ENCODE measurements around the gene OPN4.

The OPN4 gene

DNA sequence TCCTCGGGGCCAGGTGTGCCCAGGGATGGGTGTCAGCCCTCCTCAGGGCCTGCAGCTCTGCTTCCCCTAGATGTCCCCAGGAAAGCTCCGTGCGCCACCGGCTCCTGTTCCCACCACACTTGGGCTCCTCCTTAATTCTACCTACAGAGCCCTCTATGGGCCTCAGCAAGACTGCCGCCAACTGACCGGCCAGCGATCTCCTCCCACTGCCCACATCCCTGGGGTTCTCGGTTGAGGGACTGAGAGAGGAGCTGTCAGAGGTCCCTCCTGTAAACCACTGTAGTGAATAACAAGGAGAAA, 8.6 kb downstream of the OPN4 start:
- DNase-seq: no peak

DNA sequence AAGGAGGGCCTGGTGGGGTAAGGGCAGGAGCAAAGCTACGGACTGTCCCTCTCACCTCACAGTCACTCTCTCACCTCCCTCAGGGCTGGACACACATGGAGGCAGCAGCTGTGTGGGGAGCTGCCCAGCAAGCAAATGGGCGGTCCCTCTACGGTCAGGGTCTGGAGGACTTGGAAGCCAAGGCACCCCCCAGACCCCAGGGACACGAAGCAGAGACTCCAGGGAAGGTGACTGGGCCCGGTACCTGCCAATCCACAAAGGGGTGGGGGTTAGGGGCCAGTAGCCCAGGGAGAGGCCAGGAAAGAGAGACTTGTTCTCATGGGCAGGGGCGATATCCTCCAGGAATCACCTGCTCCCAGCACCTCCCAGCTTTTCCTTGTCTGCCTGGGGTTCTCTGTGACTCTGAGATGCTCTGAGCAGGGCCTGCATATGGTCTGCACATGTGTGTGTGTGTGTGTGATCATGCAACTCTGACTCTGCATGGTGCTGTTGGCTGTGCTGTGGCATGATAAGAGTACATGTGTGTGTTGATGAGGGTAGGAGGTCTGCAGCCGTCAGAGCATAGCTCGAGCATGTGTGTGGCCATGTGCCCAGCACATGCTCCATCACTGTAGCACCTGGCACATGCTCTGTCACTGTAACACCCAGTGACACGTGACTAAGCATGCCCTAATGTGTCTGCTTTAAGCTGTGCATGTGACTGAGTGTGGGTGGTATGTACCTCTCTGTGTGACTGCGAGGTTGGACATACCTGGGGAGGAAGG, 9.4 kb downstream of the OPN4 start:
- no peak for DNase-seq

DNA sequence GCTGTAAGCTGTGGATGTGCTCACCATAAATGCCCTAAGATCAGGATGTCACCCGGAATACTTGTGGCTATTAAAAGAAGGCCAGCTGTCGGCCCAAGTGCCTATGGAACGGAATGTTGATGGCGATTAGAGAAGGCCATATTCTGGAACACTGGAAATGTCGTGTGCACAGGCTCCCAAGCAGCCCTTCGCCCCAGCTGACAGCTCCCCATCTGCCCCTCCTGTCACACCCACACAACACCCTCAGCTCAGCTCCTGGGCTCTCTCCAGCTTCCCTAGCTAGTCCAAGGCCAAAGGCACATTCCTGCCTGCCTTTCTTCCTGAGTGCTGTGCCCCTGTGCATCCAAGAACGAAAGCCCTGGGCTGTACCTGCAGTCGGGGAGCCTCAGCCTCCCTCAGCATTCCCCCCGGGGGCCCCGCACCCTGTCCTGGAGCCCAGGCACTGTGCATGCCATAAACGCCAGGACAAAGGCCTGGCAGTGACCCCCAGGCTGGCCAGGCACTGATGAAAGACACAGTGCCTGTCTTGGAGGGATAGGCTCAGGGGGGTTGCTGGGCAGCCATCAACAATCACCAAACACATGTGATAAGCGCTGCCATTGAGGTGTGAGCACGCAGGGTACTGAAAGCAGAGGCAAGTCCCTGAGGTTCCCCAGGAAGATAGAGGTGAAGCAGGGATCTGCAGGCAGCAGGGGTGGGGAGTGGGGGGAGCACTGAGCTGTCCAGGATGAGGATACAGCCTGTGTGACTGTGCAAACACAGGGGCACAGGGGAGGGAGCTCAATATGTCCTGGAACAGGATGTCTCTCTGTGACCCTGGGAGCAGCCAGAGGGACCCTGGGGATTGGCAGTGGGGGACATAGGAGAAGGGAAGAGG, 10.2 kb downstream of the OPN4 start:
- no peak for DNase-seq

DNA sequence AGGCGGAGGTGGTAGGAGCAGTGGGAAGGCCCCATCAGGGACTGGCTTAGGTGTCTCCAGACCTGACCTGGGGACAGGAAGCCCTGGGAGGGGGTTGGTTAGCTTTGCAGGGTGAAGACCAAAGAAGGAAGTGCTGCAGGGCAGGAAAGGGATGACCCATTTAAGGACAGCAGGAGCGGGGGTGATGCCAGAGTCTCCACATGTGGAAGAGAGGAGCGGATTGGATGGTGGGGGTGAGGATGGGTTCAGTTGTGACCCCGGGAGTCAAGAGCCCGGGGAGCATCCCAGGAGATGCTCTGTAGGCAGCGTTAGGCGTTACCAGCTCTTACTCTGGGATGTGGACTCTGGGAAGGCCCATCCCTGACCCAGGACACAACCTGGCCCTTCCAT, 10.9 kb downstream of the OPN4 start:
- DNase-seq: no peak

DNA sequence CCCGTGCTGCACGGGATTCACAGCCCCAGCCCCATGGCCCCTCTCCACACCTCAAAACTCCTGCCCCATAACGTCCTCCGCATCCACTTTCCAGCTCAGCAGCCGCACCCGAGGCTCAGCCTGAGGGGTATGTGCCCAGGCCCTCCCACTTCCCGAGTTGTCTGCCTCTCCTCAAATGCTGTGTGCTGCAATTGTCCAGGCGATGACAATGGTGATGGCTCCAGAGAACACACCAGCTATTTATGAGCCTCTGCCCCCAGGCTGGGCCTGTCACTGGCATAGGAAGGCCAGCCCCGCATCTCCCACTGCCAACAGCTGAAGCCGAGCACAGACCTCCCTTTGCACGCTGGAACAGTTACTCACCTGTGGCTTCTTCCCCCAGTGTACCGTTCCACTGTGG, 11.5 kb downstream of the OPN4 start:
- no peak for DNase-seq

DNA sequence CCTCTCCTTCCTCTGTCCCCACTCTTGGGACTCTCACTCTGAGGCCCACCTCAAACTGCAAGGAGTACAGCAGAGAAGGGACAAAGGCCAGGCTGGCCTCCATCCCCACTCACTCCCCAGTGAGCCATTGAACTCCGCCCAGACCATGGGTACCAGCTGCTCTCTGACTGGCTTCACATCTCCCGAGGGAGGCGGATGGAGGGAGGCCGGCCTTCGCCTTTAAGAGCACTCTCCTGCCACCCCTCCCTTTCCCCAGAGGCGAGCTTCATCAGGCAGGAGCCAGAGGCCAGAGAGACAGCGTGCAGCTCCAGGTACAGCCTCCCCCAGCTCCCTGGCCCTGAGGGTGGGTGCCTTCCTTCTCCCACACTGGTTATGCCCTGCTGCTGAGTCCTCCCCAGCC, 12.2 kb downstream of the OPN4 start:
- no peak for DNase-seq

DNA sequence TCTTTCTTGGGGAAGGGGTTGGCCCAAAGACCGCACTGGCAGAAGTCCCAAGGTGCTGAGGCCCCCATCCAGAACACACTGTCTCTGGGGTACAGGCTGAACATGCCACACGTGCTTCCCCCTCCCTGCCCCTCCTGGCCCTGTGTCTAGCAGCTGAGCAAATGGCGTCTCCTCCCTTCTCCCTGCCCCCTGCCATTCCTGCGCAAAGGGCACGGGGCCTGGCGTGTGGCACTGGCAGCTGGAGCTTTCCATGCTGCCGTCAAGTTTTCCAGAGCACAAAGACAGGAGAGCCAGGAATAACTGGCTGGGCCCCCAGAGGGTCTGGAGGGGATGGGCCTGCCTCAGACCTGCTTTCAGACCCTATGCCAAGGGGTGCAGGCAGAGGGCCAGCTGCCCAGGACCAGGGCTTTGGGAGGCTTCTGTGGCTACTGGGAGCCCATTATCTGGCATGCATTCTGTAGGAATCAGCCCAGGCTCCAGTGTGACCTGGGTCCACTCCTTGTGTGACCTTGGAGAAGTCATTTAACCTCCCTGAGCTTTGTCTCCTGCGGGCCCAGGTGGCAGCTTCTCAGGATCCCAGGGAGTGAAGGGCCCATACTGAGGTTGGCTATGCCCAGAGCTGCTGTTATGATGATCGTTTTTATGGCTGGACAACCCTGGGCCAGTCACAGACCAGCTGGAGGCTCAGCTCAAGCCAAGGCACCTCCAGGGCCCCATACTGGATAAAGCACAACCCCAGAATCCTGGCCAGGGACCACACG, 13.3 kb downstream of the OPN4 start:
- DNase-seq: no peak

DNA sequence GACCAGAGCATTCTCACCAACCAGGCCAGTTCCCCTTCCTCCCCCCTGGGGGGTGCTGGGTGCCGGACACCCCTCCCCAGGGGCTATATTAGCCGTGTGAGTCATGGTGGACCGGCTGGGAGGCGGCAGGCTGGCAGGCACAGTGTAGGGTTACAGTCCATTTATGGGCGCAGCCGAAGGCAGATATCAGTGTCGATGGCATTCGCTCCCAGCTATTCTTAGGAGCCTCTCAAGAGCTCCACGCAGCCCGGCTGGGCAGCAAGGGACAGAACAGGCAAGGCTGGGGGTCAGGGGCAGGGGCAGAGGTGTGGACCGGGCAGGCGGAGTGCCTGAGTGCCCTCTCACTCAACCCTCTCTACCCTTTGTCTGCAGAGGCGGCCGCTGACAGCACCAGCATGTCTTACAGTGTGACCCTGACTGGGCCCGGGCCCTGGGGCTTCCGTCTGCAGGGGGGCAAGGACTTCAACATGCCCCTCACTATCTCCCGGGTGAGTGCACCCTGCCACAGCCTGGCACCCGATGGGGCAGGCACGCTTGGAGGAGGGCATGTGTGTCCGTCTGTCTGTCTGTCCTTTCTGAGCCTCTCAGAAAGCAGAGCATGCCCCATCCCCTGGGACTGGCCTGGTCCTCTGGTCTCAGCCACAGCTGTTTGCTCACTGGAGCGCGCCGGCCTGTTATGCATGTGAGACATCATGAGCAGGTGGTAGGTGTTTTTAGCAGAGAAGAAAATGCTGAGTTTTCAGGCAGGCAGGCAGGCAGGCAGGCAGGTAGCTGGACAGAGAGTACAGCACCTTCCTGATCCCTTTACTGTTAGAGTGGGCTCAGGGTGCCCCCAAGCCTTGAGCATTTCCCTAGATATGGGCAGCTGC, 14.2 kb downstream of the OPN4 start, which contains the start of gene LDB3:
TSS of gene LDB3 (plus strand) at position 215 of the 869 bp plus-strand sequence. CDS start at position 396, 181 bp downstream.
- peak; percentile 60 for DNase-seq

DNA sequence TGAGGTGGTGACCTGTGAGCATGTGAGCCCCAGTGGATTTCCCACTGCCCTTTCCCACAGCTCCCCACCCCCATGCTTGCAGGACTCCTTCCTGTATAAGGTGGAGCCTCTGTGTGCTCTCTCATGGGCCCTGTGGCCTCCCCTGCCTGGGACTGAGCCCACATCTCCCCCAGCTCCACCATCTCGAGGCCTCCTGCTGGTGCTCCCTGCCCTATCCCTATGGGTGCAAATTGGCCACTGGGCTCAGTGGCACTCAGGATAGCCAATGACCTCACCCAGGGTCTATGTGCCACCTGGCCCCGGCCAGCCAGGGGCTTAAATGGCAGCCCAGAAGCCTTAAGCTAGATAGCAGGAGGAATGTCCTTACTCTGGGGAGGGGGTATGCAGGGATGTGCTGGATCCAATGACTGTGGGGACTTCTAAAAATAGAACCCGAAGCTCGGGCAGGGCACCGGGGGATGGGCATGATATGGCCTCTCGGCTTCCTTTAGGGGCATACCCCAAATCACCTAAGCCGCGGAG, 16.0 kb downstream of the OPN4 start:
- no peak for DNase-seq

DNA sequence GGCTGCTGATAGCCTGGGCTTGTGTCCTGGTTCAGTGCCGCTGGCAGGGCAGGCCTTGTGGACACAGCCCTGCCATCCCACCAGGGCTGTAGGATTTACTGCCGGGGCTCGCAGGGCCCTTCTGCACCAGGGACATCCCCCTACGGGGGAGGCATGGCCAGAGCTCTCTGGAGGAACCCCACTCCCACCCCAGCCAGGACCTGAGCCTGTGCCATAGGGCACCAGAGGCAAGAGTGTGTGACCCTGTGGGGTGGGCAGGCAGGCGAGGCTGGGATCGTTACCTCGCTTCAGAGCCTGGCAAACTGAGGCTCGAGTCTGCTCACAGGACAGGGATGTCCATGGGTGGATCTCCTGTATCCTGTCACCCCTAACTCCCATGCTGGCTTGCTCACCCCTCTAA, 16.5 kb downstream of the OPN4 start:
- DNase-seq: no peak

DNA sequence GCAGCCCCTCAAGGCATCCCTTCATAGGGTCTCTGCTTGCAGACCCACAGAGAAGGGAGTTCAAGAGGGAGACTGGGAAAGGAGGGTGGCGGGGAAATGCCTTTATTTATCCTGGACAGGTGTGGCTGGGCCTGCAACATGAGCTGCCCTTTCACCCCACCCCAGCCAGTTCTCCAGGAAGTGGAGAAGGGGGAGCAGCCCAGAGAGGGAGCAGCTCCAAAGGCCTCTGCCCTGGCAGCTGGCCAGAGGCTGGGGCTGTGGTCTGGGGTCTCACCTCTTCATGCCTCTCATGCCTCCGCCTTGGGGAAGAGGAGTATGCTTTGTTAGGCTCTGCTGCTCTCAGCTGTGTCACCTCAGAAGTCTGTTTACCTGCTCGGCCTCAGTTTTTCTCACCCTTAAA, 17.1 kb downstream of the OPN4 start:
- no peak for DNase-seq

DNA sequence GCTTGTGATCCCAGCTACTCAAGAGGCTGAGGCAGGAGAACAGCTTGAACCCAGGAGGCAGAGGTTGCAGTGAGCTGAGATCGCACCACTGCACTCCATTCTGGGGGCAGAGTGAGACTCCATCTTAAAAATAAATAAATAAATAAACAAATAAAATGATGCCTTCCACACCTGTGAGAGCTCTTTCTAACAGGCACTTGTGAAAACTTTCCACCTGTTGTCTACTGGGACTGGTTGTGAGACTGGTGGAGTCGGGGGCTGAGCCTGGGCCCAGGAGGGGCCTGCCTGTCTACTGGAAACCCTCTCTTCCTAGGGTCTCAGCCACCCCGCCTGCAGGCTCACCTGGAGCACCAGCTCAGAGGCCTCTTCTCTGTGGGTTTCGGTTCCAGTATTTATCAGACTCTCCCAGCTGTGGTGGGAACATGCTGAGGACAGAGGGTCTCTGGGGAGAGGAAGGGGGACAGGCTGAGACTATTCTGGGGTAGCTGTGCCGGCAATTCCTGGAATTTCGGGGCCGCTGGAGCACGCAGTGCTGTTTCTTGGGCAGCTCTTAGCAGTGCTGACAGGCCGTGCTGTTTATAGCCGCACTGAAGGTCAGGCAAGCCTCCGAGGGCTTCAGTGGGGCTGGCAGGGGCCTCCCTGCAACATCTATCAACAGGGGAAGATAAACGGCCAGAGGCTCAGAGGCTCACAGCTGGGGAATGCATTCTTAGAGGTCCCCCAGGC, 17.8 kb downstream of the OPN4 start:
- no peak for DNase-seq

DNA sequence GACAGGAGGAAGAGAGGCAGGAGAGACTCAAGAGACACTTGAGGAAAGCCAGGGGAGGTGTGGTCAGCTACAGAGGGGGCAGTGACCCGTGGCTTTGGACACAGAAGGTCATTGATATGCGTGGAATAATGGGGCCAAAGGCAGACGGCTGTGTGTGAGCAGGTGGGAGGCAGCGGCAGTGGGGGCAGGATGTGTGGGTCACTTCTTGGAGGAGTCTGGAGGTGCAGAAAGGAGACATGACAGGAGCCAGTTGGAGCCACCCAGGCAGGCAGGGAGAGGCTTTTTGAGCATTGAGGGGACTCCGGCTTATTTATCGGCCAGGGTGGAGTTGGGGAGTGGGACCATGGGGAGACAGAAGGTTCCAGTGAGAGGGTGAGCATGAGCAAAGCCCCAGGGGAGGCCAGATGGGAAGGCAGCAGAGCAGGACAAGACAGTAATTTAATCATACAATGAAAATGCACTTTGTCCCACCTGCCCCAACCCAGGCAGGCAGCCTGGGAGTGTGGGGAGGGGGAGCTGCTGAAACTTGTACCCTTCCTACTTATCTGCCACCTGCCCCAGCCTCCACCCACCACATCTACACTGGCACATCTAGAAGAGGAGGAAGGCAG, 19.0 kb downstream of the OPN4 start:
- no peak for DNase-seq

DNA sequence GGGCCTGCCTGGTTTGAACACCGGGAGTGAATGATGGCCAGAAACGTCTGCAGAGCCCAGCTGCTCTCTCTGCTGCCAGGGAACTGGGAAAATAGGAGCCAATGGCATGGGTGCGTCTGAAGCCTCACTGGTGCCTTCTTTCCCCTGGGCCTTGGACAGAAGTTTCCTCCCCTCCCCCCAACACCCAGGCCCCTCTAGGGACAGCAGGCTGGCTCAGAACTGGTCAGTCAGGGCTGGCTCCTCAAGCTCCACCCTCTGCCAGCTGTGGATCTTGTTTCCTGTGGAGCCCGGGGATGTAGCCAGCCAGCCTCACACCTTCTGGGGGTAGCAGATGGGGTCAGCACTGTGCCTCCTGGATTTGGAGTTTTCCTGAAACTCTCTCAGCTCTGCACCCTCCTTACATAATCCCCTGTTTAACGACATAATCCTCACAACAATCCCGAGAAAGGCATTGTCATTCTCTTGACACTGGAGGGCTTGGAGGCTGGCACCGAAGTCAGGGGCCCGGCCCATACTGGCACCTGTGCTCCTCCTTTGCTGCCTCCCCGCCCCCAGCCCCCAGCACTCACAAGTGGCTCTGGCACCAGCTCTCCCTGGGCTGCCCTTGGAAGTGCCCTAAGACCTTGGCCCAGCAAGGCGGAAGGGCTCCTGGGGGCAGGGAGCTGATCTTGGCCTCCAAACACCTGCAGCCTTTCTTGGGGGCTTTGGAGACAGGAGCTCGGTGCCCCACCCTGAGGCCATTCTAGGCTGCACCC, 19.7 kb downstream of the OPN4 start:
- peak; percentile 25 for DNase-seq

DNA sequence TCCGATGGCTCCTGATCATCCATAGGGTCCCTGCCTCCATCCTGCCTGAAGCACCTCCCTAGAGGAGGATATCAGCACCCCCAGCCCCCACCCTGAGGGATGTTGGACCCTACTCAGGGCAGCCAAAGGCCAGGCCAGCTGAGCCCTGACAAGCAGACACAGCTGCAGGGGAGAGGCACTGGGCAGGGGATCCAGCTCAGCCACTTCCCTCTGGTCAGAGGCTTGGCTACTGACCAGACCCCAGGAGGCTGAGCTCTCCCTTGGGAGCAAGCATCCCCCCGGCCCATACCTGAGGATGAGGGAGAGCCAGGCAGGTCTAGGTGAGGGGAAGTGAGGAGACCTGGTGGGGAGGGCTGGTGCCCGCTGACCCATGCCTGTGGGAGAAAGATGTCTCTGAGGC, 20.6 kb downstream of the OPN4 start:
- no peak for DNase-seq

DNA sequence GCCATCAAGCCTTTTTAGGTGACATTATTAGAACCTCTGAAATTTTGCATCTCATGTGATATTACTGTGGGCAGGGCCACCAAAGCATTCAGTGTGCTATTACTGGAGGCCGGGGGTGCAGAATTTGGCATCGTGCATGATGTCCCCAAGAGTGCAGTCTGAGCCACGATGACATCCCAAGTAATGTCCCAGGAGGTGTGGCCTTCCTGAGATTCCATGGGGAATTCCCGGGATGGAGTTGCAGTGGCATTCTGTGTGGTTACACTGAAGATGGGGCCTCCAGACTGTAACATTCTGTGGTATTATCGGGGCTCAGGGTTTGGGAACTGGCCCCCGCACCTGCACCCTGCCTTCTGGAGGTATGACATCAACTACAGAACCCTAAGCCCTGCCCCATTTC, 23.0 kb downstream of the OPN4 start:
- no peak for DNase-seq

DNA sequence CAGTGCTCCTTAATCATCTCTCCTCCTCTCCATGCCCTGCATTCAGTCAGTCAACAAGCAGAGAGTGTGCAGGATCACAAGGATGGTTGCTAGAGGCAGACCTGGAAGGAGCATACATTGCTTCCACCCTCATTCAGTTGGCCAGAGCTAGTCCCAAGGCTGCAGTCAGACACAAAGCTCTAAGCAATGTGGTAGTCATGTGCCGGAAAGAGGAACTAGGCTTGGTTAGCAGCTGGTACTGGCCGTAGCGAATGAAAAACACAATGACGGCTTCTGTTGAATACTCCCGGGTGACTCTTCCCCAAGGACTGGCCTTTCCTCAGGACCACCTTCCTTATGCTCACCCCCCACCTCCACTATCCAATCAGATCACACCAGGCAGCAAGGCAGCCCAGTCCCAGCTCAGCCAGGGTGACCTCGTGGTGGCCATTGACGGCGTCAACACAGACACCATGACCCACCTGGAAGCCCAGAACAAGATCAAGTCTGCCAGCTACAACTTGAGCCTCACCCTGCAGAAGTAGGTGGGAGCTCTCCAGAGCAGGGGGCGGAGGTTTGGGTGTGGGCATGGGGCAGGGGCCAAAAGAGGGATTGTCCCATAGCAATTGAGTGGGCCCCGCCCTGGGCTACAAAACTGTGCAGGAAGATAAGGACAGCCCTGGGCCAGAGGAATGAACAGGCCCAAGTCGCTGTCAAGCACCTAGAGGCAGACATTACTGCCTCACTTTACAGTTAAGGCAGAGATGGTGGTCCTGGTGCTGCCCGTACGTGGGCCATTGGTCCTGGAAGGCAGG, 24.8 kb downstream of the OPN4 start:
- DNase-seq: no peak

DNA sequence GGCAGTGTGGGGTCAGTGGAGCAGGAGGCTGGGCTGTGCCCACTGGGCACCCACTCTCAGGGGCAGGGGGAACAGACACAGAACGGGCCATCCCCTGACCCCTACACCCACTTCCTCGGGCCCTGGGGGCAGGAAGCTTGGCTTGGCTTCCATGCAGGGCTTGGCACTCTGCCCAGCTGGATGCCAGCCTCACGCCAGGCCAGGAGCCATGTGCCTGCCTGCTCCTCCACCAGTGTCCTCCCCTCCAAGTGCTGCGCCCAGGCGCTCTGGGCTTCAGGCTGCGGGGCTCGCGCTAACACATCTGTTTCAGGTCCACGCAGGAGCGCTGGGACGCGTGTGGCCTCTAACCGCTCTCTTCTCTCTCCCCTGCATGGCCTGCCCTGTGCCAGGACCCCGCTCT, 26.7 kb downstream of the OPN4 start:
- no peak for DNase-seq

DNA sequence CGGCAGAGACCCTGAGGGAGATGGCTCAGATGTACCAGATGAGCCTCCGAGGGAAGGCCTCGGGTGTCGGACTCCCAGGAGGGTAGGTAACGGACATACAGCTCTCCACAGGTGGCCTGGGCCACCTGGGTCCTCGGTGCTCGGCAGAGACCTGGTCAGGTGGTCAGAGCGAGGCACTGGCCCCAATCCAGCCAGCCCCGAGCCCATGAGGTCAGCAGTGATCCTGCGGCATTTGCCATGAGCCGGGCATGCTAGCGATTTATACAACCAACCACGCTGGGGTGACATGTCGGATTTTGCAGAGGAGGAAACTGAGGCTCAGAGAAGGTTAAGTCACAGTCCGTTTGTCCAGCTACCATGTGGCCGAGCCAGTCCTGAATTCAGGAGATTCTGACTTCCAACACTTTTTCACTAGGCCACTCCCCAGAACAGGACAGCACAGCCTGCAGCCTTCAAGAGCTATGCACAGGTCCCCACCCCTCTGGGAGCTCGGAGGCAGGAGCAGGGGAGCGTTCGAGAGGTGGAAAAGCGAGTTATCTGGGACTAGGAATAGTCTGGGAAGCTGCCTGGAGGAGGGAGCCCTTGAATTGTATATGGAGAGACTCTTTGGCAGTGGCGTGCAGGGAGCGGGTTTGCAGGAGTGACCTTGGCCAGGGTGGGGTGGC, 27.5 kb downstream of the OPN4 start:
- DNase-seq: no peak

Data from NCI-H1092 (cell line).